GM19452 (cell line): Measurements from ENCODE around the gene REC8.
"Not testable (repeated sequence)": the region's sequence is repeated elsewhere in the genome, so short reads cannot be mapped to it uniquely, and the experiment has no call there.

ENCODE experiments used
- ATAC-seq: cut with Tn5 transposase; IDR thresholded peaks from one replicate; pipeline ENCODE4 v1.9.1; 2021; ENCODE audit not compliant: unreplicated experiment

The REC8 gene

DNA sequence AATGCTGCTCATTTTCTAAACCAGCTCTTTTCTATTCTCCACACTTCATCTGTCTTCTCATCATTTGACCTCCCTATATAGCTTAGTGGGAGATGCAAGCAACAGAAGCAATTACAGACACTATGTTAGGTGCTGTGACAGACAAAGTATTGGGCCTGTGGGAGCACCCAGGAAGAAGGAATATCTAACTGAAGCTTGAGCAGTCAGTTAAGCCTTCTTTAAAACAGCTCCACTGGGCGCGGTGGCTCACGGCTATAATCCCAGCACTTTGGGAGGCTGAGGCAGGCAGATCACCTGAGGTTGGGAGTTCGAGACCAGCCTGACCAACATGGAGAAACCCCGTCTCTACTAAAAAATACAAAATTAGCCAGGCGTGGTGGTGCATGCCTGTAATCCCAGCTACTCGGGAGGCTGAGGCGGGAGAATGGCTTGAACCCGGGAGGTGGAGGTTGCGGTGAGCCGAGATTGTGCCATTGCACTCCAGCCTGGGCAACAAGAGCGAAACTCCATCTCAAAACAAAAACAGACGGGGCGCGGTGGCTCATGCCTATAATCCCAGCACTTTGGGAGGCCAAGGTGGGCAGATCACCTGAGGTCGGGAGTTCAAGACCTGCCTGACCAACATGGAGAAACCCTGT lies 31.5 kb downstream of the REC8 start:
- not testable (repeated sequence) for ATAC-seq

GRCh38 chr14:24204163-24205146 lies 32.6 kb downstream of the REC8 start:
- no peak for ATAC-seq

DNA sequence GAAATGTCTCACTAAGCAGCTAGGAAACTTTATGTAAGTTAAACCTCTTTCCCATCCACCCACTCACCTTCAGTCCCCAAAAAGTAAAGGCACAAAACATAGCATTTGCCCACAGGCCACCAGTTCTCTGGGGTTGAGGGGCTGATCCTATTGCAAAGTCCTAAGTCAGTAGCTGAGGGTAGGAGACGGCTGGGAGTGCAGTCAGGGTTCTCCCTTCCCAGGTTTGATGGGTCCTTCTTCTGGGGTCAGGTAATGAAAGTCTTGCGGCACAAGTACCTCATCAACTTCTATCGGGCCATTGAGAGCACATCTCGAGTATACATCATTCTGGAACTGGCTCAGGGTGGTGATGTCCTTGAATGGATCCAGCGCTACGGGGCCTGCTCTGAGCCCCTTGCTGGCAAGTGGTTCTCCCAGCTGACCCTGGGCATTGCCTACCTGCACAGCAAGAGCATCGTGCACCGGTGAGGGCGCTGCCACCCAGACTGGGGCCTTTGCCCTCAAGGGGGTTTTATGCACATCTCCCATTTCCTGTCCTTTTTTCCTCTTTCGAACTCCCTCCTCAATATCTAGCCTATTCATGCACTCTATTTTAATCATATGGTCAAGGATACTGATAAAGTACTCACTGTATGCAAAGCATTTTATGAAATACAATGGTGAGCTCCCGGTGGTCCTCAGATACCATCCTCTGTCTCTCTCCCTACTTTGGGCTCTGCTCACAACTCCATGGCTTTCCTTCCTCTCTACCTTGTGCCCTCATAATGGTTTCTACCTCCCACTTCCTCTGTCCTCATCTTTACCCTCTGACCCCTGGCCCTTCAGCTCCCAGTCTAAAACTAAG lies 34.6 kb downstream of the REC8 start:
- no peak for ATAC-seq

DNA sequence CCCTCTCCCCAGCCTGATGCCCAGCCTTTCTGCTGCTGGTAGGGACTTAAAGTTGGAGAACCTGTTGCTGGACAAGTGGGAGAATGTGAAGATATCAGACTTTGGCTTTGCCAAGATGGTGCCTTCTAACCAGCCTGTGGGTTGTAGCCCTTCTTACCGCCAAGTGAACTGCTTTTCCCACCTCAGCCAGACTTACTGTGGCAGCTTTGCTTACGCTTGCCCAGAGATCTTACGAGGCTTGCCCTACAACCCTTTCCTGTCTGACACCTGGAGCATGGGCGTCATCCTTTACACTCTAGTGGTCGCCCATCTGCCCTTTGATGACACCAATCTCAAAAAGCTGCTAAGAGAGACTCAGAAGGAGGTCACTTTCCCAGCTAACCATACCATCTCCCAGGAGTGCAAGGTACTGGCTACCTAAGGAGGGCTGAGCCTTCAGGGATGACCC lies 35.2 kb downstream of the REC8 start:
- no peak for ATAC-seq

GRCh38 chr14:24207625-24208024 lies 35.7 kb downstream of the REC8 start:
- no peak for ATAC-seq

GRCh38 chr14:24211311-24211710 lies 39.4 kb downstream of the REC8 start:
- no peak for ATAC-seq

- peak; percentile 79 for ATAC-seq
Measured at GRCh38 chr14:24212924-24213865, 41.3 kb downstream of the REC8 start, which contains the start of gene CHMP4A. Gene CHMP4A, minus strand, starts transcription at chr14:24213488. Its CDS starts 49 bp downstream, at chr14:24213439.

DNA sequence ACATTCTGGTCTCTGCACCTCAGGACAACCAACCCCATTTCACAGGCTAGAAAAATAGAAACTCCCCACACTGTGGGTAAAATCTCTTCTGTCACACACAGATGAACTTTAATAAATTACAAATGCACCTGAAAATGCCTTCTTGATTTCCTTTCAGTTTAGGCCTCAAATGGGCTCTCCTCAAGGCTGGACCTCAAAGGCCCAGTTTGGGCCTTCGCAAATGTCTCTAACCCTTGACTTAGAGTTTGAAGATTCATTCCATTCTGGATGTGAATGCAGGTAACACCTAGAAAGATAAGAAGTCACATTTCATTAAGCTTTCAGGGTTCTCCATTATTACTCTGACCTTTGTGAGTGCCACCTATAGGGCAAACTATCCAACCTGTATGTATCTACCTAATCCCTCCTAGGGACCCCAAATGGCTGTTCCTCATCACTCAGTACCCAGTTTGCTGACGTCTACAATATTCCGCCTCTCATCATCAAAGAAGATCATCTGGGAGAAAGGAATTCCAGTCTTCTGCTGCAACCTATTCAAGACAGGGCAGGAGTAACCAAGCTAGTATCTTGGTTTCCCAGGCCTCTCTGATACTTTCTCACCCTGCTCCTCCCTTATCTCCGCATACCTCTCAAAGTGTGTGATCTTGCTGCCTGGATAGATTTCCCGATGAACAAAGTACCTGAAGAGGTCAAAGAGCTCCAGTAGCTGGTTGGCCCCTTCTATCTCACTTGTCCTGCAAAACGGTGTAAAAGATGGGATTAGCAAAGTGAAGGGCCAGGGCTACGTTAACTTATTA lies 42.2 kb downstream of the REC8 start:
- ATAC-seq: no peak

DNA sequence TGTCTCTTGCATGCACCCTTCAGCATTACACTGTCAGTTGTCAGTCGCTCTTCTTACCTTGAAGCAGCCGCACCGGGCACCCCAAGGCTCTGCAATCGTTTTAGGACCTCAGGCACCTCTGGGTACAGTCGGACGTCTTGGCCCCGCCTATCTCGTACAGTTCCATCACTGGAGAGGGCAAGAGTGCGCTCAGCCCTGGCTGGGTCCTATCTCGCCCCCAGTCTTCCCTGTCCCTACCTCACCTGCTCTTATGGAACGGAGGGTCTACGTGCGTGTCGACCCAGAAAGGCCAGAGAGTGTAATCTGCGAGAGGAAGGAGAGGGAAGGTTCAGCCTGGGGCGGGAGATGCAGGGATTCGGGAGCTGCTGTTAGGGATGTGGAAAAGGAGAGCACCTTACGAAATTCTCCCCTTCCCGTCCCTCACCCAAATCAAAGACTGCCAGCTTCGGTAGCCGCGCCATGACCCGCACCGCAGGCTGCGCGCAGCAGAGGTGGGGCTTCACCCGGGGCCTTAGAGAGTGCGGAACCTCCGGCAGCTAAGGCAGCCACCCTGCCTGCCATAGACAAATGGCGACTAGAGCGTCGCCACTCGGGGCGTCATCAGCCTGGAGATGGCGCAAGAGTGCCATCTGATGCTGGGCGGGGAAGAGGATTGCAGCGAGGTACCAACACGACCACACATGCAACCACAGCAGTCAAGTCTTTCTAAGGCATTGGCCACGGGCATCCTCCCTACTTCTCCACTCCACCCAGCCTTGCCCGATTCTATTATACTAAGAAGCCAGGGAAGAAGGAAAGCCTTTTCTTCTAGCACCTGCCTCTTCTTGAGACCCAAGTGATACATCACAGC lies 43.8 kb downstream of the REC8 start, which contains the start of gene MDP1:
Gene MDP1, minus strand, starts transcription at position 572 of the 850 bp plus-strand sequence. Its CDS starts 111 bp downstream, at position 461.
- ATAC-seq: peak; percentile 67

- ATAC-seq: no peak
Measured at GRCh38 chr14:24216345-24216699, 44.4 kb downstream of the REC8 start.

DNA sequence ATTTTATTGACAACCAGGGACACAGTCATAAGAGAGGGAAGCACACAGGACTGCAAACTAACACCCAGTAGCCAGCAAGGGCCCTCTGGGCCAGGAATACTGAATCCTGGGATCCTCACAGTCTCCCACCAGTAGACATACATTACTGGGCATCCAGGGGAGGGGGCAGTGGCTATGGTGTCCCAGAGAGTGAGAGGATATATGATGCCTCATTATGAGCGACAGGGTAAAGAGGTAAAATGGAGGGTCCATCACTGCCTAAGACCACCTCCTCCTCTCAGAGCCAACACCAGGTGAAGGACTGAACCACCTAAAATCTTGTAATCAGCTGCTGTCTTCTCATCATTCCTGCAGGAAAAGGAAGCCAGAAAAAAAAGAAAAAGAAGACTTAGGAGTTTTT lies 45.0 kb downstream of the REC8 start:
- not testable (repeated sequence) for ATAC-seq

GRCh38 chr14:24219080-24219479 lies 47.2 kb downstream of the REC8 start:
- ATAC-seq: no peak

DNA sequence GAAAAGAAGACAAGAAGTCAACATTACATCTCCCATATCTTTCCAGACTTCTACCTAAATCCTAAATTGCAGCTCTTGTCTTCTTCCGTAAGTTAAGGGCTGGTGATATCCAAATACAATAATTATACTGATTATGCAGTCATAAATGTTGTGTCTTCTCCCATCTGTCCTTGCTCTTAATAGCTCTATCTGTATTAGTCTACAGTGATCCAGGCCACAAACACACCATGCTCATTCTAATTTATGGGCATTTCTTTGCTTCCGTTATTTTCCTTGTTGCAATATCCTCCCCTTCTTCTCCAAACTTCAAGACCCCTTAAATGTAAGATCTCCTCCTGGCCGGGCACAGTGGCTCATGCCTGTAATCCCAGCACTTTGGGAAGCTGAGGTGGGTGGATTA lies 47.6 kb downstream of the REC8 start:
- no peak for ATAC-seq

GRCh38 chr14:24222987-24223386 lies 51.1 kb downstream of the REC8 start:
- not testable (repeated sequence) for ATAC-seq

DNA sequence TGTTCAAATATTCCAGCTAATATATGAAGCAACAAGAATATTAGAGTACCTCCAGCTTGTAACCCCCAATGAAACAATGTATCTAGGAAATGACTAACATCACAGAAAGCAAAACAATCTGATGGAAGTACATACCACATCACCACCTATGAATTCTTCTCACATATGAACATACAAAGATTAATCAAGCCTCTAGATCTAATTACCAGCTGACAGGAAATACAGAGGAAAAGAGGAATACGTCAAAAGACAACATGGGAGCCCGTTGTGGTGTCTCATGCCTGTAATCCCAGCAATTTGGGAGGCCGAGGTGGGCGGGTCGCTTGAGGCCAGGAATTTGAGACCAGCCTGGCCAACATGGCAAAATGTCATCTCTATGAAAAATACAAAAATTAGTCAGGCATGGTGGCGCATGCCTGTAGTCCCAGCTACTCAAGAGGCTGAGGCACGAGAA lies 52.8 kb downstream of the REC8 start:
- ATAC-seq: no peak

DNA sequence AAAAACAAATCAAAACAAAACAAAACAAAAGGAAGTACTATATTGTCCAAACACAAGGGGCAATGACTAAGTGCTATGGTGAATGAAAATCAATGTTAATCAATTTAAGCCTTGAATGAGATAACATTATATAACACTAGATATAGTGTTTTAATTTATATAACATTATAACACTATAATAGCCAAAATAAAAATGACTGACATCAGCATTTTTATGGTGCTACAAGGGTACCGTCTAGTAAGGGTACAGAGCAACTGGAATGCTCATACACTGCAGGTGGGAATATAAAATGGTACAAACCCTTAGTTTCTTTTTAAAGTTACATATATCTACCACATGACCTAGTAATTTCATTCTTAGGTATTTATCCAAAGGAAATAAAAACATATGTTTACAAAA lies 54.6 kb downstream of the REC8 start:
- no peak for ATAC-seq

DNA sequence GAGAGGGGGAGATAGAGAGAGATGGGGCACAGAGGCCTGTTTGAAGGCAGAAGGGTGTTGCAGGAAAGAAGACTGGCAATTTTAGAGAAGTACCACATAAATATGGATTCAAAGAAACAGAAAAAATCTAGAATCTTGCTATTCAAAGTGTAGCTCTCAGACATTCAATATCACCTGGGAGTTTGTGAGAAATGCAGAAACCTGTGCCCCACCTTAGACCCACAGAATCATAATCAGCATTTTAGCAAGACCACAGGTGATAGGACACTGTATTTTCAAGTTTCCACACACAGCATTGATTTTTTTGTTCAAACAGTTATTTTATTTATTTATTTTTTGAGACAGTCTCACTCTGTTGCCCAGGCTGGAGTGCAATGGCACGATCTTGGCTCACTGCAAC lies 57.0 kb downstream of the REC8 start:
- ATAC-seq: no peak
